GM18951 (cell line): ENCODE results near the gene BMP7.
"Not testable (repeated sequence)": the region's sequence is repeated elsewhere in the genome, so short reads cannot be mapped to it uniquely, and the experiment has no call there.

Source experiments
- POLR2A ChIP-seq: IDR thresholded peaks from 4 replicates; pipeline ENCODE4 v1.6.1; 2011; ENCODE audit warnings: mild to moderate bottlenecking; ENCODE audit not compliant: insufficient read length, insufficient read depth; ENCODE audit errors: extremely low read depth
- in situ Hi-C: fragments of 300-500 bp; cut with MboI; formaldehyde crosslinking; loops from one replicate; pipeline ENCODE4 v1.12.0; 2022; ENCODE audit warnings: low sequenced_read_pairs, mixed read lengths, inconsistent platforms; ENCODE audit not compliant: unreplicated experiment

Gene BMP7

GRCh38 chr20:57166568-57167291 is 99.7 kb downstream of the BMP7 start:
- in situ Hi-C loops = no loop called here
- no peak for TF ChIP-seq POLR2A

DNA sequence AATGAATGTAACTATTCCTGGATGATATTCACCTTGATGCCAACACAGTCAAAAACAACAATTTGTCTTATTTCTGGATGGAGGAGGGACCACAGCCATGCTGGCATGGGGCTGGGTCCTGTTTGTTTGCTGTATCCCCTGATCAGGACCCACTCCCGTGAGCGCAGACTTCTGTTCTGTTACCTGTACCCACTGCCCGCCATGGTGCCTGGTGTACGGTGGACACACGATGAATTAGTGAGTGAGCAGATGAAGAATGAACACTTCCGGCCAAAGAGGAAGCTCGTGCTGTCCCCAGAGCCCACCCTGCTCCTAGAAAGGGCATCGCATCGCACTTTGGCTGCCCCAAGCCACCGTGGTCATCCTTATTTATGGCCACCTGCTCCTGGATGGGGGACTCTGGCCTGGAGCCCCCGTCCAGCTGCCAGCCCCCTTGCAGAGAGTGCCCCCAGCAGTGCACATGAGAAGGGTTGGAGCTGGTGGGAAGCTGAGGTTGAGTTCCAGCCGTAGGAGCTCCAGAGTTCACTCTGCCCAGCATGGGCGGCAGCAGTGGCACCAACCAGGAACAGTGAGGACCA is 100.9 kb downstream of the BMP7 start:
- no peak for TF ChIP-seq POLR2A

DNA sequence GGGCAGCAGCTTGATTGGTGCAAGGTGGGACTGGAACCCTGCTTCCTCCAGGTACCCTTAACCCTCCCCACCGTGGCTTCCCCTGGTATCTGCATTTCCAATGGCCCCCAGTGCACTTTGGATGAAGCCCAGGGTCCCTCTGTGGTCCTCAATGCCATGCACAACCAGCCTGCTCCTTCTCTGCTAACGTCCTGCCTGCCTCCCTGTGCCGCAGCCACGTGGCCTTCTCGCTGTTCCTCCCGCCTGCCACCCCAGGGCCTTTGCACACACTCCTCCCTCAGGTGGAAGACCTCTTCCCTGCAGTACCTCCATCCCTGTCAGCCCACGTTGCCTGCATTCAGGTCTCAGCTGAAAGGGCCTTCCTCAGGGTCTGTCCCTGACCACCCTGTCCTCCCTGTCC is 101.6 kb downstream of the BMP7 start:
- in situ Hi-C loops = no loop called here
- TF ChIP-seq POLR2A = no peak

More for the DNA sequence above, 100.9 kb downstream of the BMP7 start:
- in situ Hi-C loops = no loop called here

GRCh38 chr20:57163041-57163440 is 103.4 kb downstream of the BMP7 start:
- no peak for TF ChIP-seq POLR2A
- in situ Hi-C loops = no loop called here

DNA sequence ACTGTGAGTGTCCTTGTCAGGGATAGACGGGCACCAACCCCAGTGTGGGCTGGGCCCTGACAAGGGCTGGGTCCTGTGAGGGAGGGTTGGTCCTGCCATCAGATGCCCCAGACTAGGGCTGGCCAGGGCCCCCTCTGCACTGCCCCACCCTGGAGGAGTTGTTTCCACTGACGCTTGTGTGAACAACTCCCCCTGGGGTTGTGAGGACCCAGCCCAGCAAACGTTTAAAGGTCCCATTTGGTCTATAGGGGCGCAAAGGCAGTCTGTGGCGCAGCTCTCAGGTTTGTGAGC is 104.1 kb downstream of the BMP7 start:
- no peak for TF ChIP-seq POLR2A
- in situ Hi-C loops = no loop called here

DNA sequence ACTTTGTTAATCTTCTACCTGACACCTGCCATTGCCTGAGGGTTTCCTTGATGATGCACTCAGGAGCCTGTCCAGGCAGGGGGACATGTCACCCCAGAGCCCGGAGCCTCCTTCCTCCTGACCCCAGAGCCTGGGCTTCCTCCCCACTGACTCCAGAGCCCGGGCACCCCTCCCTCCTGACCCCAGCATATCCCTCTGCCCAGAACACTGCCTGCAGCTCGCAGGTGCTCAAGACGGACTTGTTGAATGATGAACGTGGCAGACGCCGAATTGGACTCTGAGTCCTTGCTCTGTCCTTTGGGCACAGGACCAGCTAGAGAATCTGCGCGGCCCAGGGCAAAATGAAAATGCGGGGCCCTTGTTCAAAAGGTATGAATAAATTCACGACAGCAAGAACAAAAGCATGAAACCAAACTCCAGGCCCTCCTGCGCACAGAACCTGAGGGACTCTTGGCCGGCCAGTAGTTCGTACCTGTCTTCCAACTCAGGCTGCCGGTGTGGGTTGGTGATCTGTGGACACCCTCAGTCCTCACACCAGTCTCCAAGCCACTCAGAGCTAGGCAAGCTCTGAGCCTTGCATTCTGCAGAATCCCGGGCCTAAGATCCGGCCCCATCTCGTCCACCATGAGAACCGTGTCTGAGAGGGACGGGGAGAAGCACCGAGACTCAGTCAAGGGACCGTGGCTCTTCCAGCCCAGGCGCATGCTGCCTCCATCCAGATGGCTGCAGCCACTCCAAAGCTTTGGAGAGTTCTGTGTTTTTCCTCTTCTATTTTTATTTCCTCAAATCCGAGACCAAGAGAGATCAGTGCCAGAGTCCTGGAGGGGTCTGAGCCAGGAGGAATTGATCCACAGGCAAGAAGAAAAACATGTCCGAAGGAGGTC is 104.7 kb downstream of the BMP7 start:
- no peak for TF ChIP-seq POLR2A
- in situ Hi-C loops = no loop called here

- TF ChIP-seq POLR2A = no peak
- in situ Hi-C loops = no loop called here
Observed at GRCh38 chr20:57160985-57161384, 105.5 kb downstream of the BMP7 start.

- TF ChIP-seq POLR2A = no peak
- in situ Hi-C loops = no loop called here
Observed at GRCh38 chr20:57159945-57160610, 106.4 kb downstream of the BMP7 start.

DNA sequence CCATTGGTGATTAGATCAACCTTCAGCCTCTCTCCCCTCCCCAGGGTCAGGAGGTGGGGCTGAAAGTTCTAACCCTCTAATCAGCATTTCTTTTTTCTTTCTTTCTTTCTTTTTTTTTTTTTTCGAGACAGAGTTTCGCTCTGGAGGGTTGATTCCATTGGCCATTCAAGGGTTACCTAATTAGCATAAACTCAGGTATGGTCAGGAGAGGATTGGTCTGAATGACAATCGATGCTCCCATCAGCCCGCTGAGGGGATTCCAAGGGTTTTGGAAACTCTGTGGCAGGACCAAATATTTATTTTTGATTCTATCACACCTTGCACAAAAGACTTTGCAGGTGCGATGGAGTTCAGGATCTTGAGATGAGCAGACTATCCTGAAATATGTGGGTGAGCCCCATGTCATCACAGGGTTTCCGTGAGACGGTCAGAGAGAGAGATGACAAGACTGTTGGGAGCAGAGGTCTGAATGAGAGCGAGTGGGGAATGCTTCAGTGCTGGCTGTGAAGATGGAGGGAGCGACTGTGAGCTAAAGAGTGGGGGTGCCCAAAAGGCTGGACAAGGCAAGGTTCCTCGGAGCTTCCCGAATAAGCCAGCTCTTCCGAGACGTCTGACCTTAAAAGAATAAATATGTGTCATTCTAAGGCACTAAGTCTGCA is 107.1 kb downstream of the BMP7 start:
- no peak for TF ChIP-seq POLR2A
- in situ Hi-C loops = no loop called here

DNA sequence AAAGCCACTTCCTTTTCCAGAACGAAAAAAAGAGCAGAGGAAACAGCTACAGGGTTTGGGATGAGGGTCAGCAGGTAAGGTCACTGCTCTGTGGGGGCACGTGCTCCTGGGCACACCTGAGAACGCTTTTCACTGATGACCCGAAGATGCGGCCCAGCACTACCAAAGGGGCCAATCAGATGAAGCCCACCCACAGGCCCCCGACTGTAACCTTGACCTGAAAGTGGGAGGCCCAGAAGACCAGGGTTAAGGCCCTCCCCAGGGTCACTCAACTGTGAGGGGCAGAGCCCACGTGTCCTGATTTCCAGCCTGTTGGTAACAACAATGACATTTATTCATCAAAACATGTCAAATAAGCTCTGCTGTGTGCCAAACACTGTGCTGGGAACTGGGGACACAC is 108.0 kb downstream of the BMP7 start:
- in situ Hi-C loops = no loop called here
- TF ChIP-seq POLR2A = no peak

DNA sequence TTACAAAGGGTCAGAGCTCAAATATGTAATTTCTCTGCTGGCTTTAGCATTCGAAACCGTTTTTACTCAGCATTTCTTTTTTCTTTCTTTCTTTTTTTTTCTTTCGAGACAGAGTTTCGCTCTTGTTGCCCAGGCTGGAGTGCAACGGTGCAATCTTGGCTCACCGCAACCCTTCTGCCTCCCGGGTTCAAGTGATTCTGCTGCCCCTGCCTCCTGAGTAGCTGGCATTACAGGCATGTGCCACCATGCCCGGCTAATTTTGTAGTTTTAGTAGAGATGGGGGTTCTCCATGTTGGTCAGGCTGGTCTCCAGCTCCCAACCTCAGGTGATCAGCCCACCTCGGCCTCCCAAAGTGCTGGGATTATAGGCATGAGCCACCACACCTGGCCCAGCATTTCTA is 108.7 kb downstream of the BMP7 start:
- in situ Hi-C loops = not testable (repeated sequence)

GRCh38 chr20:57157106-57157691 is 109.2 kb downstream of the BMP7 start:
- in situ Hi-C loops = no loop called here
- TF ChIP-seq POLR2A = no peak
